Breast epithelium (tissue), 4 donors: Measurements from ENCODE around the gene LIMS1. TPM values are rescaled to one million over a fixed set of nuclear protein-coding genes. Genes with fewer than 3 reads are reported as not detected.
A peak's percentile ranks its signal among the peaks of the same experiment; 100 is the strongest.
"Not testable (repeated sequence)": the region's sequence is repeated elsewhere in the genome, so short reads cannot be mapped to it uniquely, and the experiment has no call there.

Experiments used
- DNase-seq, 2 donors: peaks; one replicate each; pipeline ENCODE4 v3.0.0-alpha.2; 2019; ENCODE audit warnings: low spot score in 2 of 2
- H3K27ac ChIP-seq, 2 donors: fragments of 200-600 bp; sonication (generic) in 1 of 2; one replicate each; pipeline ENCODE4 v1.5.1; 2016 to 2019; ENCODE audit warnings: mild to moderate bottlenecking in 1 of 2
- H3K27me3 ChIP-seq, 2 donors: fragments of 200-600 bp; sonication (generic) in 1 of 2; one replicate each; pipeline versions ENCODE4 v1.5.1 to v1.6.0; 2017 to 2019; ENCODE audit warnings: control low read depth in 1 of 2, mild to moderate bottlenecking in 1 of 2
- H3K36me3 ChIP-seq: fragments of 200-600 bp; one replicate; pipeline ENCODE4 v1.5.1; 2019
- H3K4me1 ChIP-seq, 2 donors: fragments of 200-600 bp; sonication (generic); one replicate each; pipeline ENCODE4 v1.5.1; 2016 to 2019; ENCODE audit warnings: control low read depth in 1 of 2
- H3K4me3 ChIP-seq, 3 donors: fragments of 200-600 bp; sonication (generic); 1 replicate in 2 of 3; 2 replicates in 1 of 3; pipeline ENCODE4 v1.5.1; 2016 to 2019; ENCODE audit warnings: mild to moderate bottlenecking in 3 of 3, moderate library complexity in 2 of 3
- H3K9me3 ChIP-seq, 2 donors: fragments of 200-600 bp; sonication (generic) in 1 of 2; one replicate each; pipeline ENCODE4 v1.5.1; 2016 to 2019; ENCODE audit warnings: control low read depth in 1 of 2
- CTCF ChIP-seq, 3 donors: fragments of 450-650 bp; IDR thresholded peaks; one replicate each; pipeline ENCODE4 v1.5.1; 2016 to 2017; ENCODE audit warnings: antibody characterized with exemption in 3 of 3, mild to moderate bottlenecking in 3 of 3, moderate library complexity in 3 of 3
- POLR2A ChIP-seq: fragments of 450-650 bp; IDR thresholded peaks from one replicate; pipeline ENCODE4 v1.6.1; 2016; ENCODE audit warnings: antibody characterized with exemption, mild to moderate bottlenecking, moderate library complexity
- POLR2AphosphoS5 ChIP-seq, 3 donors: sonication (generic); formaldehyde crosslinking; IDR thresholded peaks; one replicate each; pipeline ENCODE4 v1.6.1; 2017; ENCODE audit warnings: antibody characterized with exemption in 3 of 3
- intact Hi-C: fragments of 100-400 bp; cut with DNase I; formaldehyde crosslinking; loops from one replicate; pipeline ENCODE4 v1.15.1; 2023; ENCODE audit warnings: low total_unique reads
- total RNA-seq, 3 donors: library from RNA; depleted of rRNA; stranded (reverse); fragments of >200 nt; gene quantifications; one replicate each; pipeline ENCODE4 v1.1.0, GENCODE V29; 2016

The LIMS1 gene
- total RNA-seq, 3 donors from 2014 or later, result 66.5 to 123 (median 93.1) TPM

- H3K4me3 ChIP-seq, H3K4me1 ChIP-seq, H3K27me3 ChIP-seq, DNase-seq, intact Hi-C loops, H3K36me3 ChIP-seq, H3K9me3 ChIP-seq, H3K27ac ChIP-seq: not testable (repeated sequence)
Observed at GRCh38 chr2:108514478-108514877, 19.8 kb upstream of the LIMS1 start.

- H3K27ac ChIP-seq, DNase-seq, intact Hi-C loops, H3K27me3 ChIP-seq, H3K36me3 ChIP-seq, H3K4me1 ChIP-seq, H3K9me3 ChIP-seq, H3K4me3 ChIP-seq: not testable (repeated sequence)
Observed at GRCh38 chr2:108524688-108525087, 9.6 kb upstream of the LIMS1 start.

GRCh38 chr2:108525258-108525657 lies 9.0 kb upstream of the LIMS1 start:
- not testable (repeated sequence) for H3K36me3 ChIP-seq, H3K9me3 ChIP-seq, DNase-seq

GRCh38 chr2:108531674-108532055 lies 2.6 kb upstream of the LIMS1 start:
- Histone ChIP-seq H3K9me3 (no peaks in the 10 kb centered on the region), H3K4me1 (peaks cover 0 to 3% of the 10 kb centered on the region in 2 donors), H3K27ac (no peak overlapping the region), H3K4me3 (no peak overlapping the region), H3K36me3 (no peaks in the 10 kb centered on the region), H3K27me3 (no peaks in the 10 kb centered on the region)
- no peak for DNase-seq
- intact Hi-C loops, result no loop called here
- no peak for TF ChIP-seq POLR2A
- TF ChIP-seq POLR2AphosphoS5 (IDR thresholded peaks at IDR 0.05), result no peak
- TF ChIP-seq CTCF (IDR thresholded peaks at IDR 0.05), result no peak

More at GRCh38 chr2:108525258-108525657, 9.0 kb upstream of the LIMS1 start:
- intact Hi-C loops, H3K4me1 ChIP-seq, H3K27me3 ChIP-seq, H3K4me3 ChIP-seq, H3K27ac ChIP-seq: not testable (repeated sequence)

- DNase-seq, result peak in 1 of 2 donors; percentile 24
- intact Hi-C loops, result loop anchor here (1.0 kb wide), 1 partner anchor 85 kb away; the partner anchor contains the start of gene GCC2
- H3K4me1 ChIP-seq, result peaks cover 0 to 3% of the 10 kb centered on the region in 2 donors
- H3K9me3 ChIP-seq, result no peaks in the 10 kb centered on the region
- H3K27ac ChIP-seq, result peak overlapping the region; percentile 93 to 97
- TF ChIP-seq POLR2A (no peak), POLR2AphosphoS5 (IDR thresholded peaks at IDR 0.05) (no peak), CTCF (IDR thresholded peaks at IDR 0.05) (no peak)
- H3K4me3 ChIP-seq, result peak overlapping the region; percentile 75 to 86 (median 81)
- H3K36me3 ChIP-seq, result no peaks in the 10 kb centered on the region
- H3K27me3 ChIP-seq, result no peaks in the 10 kb centered on the region
Observed at GRCh38 chr2:108534584-108535356, 500 bp downstream of the LIMS1 start.

- Histone ChIP-seq H3K4me3 (peak overlapping the region; percentile 75 to 86 (median 81)), H3K27me3 (no peaks in the 10 kb centered on the region), H3K27ac (peak overlapping the region; percentile 93 to 97), H3K9me3 (no peaks in the 10 kb centered on the region), H3K4me1 (peaks cover 0 to 3% of the 10 kb centered on the region in 2 donors), H3K36me3 (no peaks in the 10 kb centered on the region)
- DNase-seq, result no peak
- no peak for TF ChIP-seq CTCF (IDR thresholded peaks at IDR 0.05)
- no peak for TF ChIP-seq POLR2AphosphoS5 (IDR thresholded peaks at IDR 0.05)
- no peak for TF ChIP-seq POLR2A
- intact Hi-C loops, result no loop called here
Observed at GRCh38 chr2:108535357-108535631, 1.0 kb downstream of the LIMS1 start.
